SU-DHL-6 (cell line): ENCODE data around the gene SLC25A1.

Experiments used
- H2AFZ ChIP-seq: fragments of 200-600 bp; sonication (generic); 2 replicates; pipeline ENCODE4 v1.6.1; 2014; ENCODE audit warnings: low read depth, mild to moderate bottlenecking, moderate library complexity, mixed read lengths, antibody characterized with exemption, low read length; ENCODE audit not compliant: severe bottlenecking
- H3F3A ChIP-seq: fragments of 200-600 bp; shearing (Covaris generic); 2 replicates; pipeline ENCODE4 v1.6.0; 2016; ENCODE audit warnings: antibody characterized with exemption, mild to moderate bottlenecking; ENCODE audit not compliant: insufficient read depth
- H3K27ac ChIP-seq: fragments of 200-600 bp; sonication (generic); 2 replicates; pipeline ENCODE4 v1.5.1; 2016; ENCODE audit warnings: low read depth, mild to moderate bottlenecking, low read length, moderate library complexity, mixed read lengths
- H3K27me3 ChIP-seq: fragments of 200-600 bp; sonication (generic), shearing (Covaris generic); 2 replicates; pipeline ENCODE4 v1.6.0; 2014; ENCODE audit warnings: mild to moderate bottlenecking, low read length
- H3K36me3 ChIP-seq: fragments of 200-600 bp; sonication (generic); 2 replicates; pipeline ENCODE4 v1.6.1; 2014; ENCODE audit warnings: mild to moderate bottlenecking, low read length, mixed read lengths
- H3K4me2 ChIP-seq: fragments of 300-600, 200-600 bp; shearing (Covaris generic), sonication (generic); 2 replicates; pipeline ENCODE4 v1.6.0; 2014; ENCODE audit warnings: low read length, low read depth, mild to moderate bottlenecking; ENCODE audit not compliant: poor library complexity, severe bottlenecking
- H3K4me3 ChIP-seq: fragments of 200-600 bp; sonication (generic); 2 replicates; pipeline ENCODE4 v1.5.1; 2014; ENCODE audit warnings: antibody characterized with exemption, low read length, mild to moderate bottlenecking, mixed read lengths; ENCODE audit not compliant: insufficient read depth, poor library complexity, severe bottlenecking
- H3K79me2 ChIP-seq: fragments of 200-600 bp; sonication (generic); 2 replicates; pipeline ENCODE4 v1.6.1; 2014; ENCODE audit warnings: mild to moderate bottlenecking, low read length, moderate library complexity; ENCODE audit not compliant: insufficient read depth
- H3K9ac ChIP-seq: fragments of 200-600 bp; sonication (generic); 2 replicates; pipeline ENCODE4 v1.7.0; 2014; ENCODE audit warnings: mild to moderate bottlenecking, low read length
- H3K9me2 ChIP-seq: fragments of 200-600 bp; sonication (generic); replicated peaks from 2 replicates; pipeline ENCODE4 v1.6.1; 2014; ENCODE audit warnings: low read length; ENCODE audit not compliant: insufficient read depth
- H3K9me3 ChIP-seq: fragments of 200-600 bp; sonication (generic); 2 replicates; pipeline ENCODE4 v1.6.1; 2014; ENCODE audit warnings: low read length, mixed read lengths; ENCODE audit not compliant: insufficient read depth
- H4K20me1 ChIP-seq: fragments of 200-600 bp; sonication (generic); 2 replicates; pipeline ENCODE4 v1.6.1; 2014; ENCODE audit warnings: low read depth, mild to moderate bottlenecking, antibody characterized with exemption, low read length, moderate library complexity, mixed read lengths
- CTCF ChIP-seq: fragments of 200-600 bp; sonication (generic); IDR thresholded peaks from one replicate; pipeline ENCODE4 v1.5.1; 2017; ENCODE audit warnings: antibody characterized with exemption, mild to moderate bottlenecking, low read length, moderate library complexity; ENCODE audit not compliant: insufficient read depth, poor library complexity, severe bottlenecking
- EZH2phosphoT487 ChIP-seq: fragments of 200-600 bp; sonication (generic), shearing (Covaris generic); conservative IDR thresholded peaks from 2 replicates; pipeline ENCODE4 v1.6.1; 2018; ENCODE audit warnings: mild to moderate bottlenecking, antibody characterized with exemption, low read length, moderate library complexity, mixed read lengths

SLC25A1 gene

DNA sequence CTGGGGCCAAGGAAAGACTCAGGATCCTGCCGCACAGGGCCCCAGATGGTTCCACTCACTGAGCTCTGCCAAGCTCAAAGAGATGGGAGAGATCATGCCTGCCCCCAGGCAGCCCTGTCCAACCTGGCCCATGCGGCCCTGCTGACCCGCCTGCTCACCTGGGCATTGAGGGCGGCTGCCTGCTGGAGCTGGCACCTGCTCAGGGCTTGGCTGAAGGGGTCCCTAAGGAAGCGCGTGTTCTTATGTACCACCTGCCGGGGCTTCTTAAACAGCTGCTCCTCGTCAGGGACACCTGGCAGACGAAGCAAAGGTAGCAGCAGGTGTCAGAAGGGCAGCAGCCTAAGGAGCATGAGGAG lies 39.6 kb downstream of the SLC25A1 start:
- Histone ChIP-seq H3K4me3 (no peak overlapping the region), H3K9ac (no peak overlapping the region), H3K36me3 (no peaks in the 10 kb centered on the region), H3K9me2 (no peaks in the 10 kb centered on the region), H3K79me2 (peaks cover 8% of the 10 kb centered on the region), H3K27me3 (no peaks in the 10 kb centered on the region), H3K9me3 (no peaks in the 10 kb centered on the region), H3F3A (no peaks in the 10 kb centered on the region), H2AFZ (no peak overlapping the region), H3K4me2 (no peak overlapping the region), H4K20me1 (no peaks in the 10 kb centered on the region), H3K27ac (no peak overlapping the region)
- TF ChIP-seq CTCF (no peak), EZH2phosphoT487 (no peak)

DNA sequence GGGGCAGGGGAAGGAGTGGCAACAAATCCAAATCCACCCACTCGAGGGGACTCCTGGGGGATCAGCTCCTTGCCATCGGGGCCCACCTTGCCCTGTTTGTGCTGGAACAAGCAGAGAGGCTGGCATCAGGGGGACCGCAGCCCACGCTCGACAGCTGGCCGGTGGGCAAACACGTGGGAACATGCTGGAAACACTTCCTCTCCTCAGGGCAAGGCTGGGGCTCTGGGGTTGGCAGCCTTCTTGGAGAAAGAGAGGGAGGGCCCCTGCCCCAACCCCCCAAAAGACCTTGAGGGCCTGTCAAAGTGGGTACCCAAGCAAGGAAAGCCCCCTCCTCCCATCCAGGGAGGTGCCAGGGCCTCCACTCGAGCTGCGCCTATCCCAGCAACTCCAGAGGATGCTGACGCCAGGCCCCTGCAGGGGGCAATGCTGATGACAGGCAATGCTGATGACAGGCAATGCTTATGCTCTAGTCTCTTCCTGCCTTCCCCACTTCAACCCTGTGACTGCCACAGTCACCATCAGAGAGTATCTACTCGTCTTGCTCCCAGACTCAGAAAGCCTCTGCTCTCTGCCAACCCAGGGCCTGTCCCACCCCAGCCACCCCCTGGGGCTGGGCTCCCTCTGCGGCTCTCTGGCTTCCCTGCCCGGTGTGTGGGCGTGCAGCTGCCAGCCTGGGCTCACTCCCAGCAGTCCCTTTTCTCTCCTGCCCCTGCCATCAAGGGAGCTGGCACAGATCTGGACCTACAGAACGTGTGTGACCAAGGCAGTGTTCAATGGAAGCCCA lies 40.1 kb downstream of the SLC25A1 start:
- H3K4me3 ChIP-seq: no peak overlapping the region
- H3K27me3 ChIP-seq: no peaks in the 10 kb centered on the region
- no peaks in the 10 kb centered on the region for H4K20me1 ChIP-seq
- peaks cover 3% of the 10 kb centered on the region; the same call in 1 of the 2 replicates for H3K79me2 ChIP-seq
- no peaks in the 10 kb centered on the region for H3K9me3 ChIP-seq
- H3K27ac ChIP-seq: no peak overlapping the region
- H3K9ac ChIP-seq: no peak overlapping the region
- no peak for TF ChIP-seq CTCF
- TF ChIP-seq EZH2phosphoT487: no peak
- H3K4me2 ChIP-seq: no peak overlapping the region
- no peaks in the 10 kb centered on the region for H3K9me2 ChIP-seq
- H3K36me3 ChIP-seq: no peaks in the 10 kb centered on the region
- H3F3A ChIP-seq: no peaks in the 10 kb centered on the region
- no peak overlapping the region for H2AFZ ChIP-seq

GRCh38 chr22:19137384-19138216 lies 40.9 kb downstream of the SLC25A1 start:
- Histone ChIP-seq H3K27me3 (no peaks in the 10 kb centered on the region), H3K36me3 (no peaks in the 10 kb centered on the region), H3K79me2 (no peaks in the 10 kb centered on the region), H3K4me2 (no peak overlapping the region), H3K27ac (no peak overlapping the region), H3K9ac (no peak overlapping the region), H2AFZ (no peak overlapping the region), H4K20me1 (no peaks in the 10 kb centered on the region), H3F3A (no peaks in the 10 kb centered on the region), H3K4me3 (no peak overlapping the region), H3K9me3 (no peaks in the 10 kb centered on the region), H3K9me2 (no peaks in the 10 kb centered on the region)
- no peak for TF ChIP-seq CTCF
- no peak for TF ChIP-seq EZH2phosphoT487
